HG02938 (cell line): ENCODE results near the gene SQSTM1.
A peak's percentile ranks its signal among the peaks of the same experiment; 100 is the strongest.

Experiments
- ATAC-seq: cut with Tn5 transposase; IDR thresholded peaks from one replicate; pipeline ENCODE4 v1.9.1; 2021; ENCODE audit warnings: mild to moderate bottlenecking, moderate library complexity; ENCODE audit not compliant: unreplicated experiment

SQSTM1 gene

GRCh38 chr5:179794575-179794974 is 26.1 kb upstream of the SQSTM1 start:
- no peak for ATAC-seq

DNA sequence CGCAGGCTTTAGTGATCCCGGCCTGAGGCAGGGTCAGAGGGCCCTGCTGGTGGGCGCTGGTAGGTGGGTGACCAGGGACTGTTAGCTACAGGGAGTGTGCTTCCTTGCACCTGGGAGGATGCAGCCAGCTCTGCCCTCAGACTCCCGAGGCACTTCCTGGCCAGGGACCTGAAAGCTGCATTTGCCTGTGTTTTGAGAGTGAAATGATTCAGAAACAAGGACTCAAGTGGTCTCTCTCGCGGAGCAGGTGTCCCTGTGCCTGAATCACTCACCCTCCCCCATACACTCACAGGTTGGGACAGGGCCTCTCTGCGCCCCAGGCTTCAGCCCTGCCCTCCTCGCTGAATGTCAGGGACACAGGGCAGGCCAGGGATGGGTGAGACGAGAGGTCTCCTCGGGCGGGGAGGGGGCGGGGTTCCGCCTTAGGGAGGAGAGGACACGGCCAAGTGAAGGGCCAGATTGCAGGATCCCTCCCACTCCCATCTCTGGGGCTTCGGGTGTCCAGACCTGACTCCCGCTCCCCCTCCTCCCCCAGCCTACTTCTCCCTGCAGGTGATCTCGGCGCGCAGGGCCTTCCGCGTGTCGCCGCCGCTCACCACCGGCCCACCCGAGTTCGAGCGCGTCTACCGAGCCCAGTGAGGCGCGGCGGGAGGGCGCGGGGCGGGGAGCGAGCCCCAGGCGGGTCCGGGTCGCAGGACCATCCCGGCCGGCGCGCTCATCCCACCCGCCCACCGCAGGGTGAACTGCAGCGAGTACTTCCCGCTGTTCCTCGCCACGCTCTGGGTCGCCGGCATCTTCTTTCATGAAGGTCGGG is 25.4 kb upstream of the SQSTM1 start:
- no peak for ATAC-seq

DNA sequence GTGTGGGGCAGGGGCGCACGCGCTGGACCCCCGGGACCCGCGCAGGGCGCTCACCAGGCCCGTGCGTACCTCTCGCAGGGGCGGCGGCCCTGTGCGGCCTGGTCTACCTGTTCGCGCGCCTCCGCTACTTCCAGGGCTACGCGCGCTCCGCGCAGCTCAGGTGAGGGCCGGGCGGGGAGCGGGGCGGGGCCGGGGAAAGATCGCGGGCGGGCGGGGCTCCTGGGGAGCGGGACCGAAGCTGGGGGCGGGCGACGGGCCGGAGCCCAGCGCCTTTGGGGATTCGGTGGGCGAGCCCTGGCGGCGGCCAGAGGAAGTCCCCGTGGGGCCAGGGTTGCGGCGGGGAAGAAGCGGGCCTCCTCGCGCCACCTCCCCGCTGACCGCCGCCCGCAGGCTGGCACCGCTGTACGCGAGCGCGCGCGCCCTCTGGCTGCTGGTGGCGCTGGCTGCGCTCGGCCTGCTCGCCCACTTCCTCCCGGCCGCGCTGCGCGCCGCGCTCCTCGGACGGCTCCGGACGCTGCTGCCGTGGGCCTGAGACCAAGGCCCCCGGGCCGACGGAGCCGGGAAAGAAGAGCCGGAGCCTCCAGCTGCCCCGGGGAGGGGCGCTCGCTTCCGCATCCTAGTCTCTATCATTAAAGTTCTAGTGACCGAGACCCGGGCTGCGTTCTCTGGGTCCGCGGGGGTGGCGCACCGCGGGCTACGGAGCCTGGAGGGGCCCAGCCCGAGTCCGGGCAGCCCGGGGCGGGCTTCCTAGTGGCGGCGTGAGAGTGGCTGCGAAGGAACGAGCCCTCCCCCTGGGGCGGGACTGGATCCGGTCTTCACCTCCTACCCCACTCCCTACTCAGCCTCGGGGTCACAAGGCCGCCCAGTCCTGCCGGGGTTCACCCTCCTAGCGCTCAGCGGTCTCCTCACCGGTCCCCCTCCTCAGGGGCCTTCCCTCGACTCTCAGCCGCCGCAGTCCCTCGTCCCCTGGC is 24.6 kb upstream of the SQSTM1 start:
- peak; percentile 60 for ATAC-seq

DNA sequence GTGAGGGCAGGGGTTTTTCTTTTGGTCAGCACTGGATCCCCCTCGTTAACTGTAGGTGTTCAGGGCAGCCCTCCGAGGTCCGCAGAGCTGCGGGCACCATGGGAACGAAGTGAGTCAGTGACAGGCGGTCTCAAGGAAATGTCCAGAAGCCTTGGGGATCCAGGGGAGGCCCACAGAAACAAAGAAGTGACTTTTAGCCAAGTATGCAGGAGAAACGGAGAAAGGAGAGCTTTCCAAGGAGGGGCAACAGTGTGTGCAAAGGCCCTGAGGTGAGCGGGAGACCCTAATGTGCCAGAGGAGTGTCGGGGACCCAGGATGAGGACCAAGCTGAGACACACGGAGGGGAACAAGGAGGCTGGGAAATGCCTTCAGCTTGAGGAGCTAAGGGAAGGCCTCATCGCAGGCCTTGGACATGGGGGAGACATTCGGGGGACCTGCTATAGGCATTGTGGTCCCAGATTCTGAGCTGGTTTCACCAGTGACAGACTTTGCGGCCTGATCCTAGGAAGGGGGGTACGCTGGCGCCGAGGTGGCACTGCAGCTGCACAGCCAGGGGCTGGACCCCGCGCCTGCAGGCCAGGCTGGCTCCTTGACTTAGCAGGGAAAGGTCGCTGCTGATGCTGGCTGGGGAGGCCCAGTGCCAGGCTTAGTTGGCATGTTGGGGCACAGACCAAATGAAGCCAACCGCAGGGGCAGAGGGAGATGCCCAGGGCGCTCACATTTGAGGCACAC is 23.7 kb upstream of the SQSTM1 start:
- ATAC-seq = no peak

DNA sequence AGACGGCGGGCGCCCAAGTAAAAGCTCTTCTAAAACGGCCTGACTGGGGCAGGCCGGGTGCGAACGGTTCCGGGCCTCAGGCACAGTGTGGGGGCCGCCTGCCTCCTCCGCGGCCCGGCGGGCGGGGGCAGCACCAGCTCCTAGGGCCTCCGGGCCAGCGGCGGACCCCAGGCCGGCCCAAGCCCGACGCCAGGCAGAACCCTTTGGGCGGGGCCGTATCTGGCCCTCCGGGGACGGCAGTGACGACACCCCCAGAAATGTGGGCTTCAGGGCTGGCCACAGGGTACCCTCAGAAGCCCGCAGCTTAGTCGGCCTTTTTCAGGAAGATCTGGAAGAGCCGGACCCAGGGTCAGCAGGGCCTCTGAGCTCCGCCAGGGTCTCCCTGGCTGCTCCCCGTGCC is 23.0 kb upstream of the SQSTM1 start:
- ATAC-seq = no peak

DNA sequence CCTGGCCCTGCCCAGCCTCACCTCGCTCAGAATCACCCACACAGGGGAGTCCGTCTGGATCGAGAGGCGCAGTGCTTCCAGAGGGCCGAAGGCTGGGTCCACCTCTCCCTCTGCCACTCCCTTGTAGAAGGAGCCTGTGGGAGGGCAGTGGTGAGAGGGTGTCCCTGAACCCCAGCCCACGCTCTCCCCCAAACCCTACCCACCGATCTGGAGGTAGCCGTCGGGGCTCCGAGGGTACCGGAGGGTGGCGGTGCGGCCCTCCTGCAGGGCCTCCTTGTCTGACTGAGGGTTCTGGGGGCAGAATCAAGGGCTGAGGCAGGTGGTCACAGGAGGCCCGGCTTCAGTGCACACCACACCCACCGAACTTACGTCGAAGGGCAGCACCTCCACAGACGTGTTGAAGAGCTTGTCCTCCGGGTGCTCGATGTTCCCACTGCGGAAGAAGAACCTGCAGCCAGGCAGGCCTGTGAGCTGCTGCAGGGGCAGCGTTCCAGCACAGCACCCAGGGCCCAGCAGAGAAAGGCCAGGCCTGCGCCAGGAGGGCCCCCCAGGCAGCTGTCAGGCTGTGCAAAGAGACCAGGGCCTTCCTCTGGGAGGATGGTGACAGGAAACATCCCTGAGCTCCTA is 22.4 kb upstream of the SQSTM1 start:
- ATAC-seq = no peak

- ATAC-seq = no peak
Measured at GRCh38 chr5:179798771-179799643, 21.7 kb upstream of the SQSTM1 start.

DNA sequence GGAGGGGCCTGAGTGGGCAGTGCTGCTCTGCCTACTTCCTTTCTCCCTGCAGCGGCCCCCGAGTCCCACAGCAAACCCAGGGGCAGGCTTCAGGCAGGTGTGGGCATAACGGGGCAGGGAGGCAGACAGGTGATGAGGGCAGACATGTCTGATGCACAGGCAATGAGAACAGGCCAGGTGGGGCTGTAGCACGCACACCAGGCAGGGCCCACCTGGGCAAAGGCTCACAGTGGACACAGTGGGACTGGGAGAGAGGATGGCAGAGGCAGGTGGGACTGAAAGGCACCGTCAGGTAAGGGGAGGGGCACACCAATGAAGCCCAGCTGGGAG is 21.1 kb upstream of the SQSTM1 start:
- no peak for ATAC-seq

DNA sequence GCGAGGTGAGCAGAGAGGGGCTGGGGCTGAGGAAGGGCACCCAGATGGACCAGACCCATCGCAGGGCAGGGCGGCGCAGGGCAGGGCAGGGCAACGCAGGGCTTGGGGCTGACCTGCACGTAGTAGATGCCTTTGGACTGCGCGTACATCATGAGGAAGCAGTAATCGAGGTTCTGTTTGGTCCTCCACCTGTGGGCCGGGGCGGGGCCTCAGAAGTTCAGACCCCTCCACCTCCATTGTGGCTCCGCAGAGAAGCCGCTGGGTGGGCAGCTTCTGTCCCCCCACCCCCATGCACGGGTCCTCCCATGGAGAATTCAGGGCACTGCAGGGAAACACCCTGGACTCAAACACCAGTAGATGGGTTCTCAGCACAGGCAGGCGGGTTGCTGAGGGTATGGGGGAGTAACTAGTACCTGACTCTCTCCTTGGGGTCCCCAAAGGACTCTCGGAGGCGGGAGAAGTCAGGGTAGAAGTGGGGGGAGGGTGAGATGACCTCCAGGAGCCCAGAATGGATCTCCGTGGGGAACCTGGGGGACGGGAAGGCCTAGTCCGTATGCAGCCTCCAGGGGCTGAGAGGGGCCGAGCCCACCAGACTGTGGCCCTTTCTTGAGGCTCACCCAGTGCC is 20.5 kb upstream of the SQSTM1 start:
- ATAC-seq = no peak

- ATAC-seq = no peak
Measured at GRCh38 chr5:179800696-179801201, 20.0 kb upstream of the SQSTM1 start.

- no peak for ATAC-seq
Measured at GRCh38 chr5:179801304-179802206, 19.1 kb upstream of the SQSTM1 start.

DNA sequence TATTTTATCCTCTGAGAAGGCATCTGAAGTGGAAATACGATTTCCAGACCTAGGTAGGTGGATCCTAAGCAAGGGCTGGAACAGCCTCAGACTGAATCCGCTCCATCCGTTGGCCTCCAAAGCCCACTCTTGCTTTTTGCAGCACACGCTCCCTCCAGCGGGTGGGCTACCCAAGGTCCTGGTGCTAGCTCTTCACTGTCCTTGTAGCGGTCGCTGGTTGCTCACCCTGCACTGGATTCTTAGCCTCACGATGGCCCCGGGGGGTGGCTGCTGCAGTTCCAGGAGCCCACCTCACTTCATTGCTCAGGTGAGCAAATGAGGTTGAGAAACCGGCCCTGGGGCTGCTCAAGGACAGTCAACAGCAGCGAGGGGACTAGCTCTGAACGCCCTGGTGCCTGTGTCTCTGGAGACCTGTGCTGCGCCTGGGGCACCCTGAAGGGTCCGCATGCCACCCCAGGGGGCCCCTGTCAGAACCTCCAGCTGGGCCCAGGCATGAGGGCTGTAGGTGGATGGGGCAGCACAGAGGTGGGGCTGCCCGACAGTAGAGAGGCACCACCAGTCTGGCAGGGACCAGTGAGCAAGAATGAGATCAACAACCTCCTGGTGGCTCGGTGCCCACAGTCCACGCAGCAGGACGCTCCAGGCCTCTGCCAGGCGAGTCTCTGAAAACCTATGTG is 18.4 kb upstream of the SQSTM1 start:
- ATAC-seq = no peak

GRCh38 chr5:179802950-179803562 is 17.6 kb upstream of the SQSTM1 start:
- ATAC-seq = no peak

GRCh38 chr5:179803651-179804554 is 16.8 kb upstream of the SQSTM1 start:
- ATAC-seq = no peak

DNA sequence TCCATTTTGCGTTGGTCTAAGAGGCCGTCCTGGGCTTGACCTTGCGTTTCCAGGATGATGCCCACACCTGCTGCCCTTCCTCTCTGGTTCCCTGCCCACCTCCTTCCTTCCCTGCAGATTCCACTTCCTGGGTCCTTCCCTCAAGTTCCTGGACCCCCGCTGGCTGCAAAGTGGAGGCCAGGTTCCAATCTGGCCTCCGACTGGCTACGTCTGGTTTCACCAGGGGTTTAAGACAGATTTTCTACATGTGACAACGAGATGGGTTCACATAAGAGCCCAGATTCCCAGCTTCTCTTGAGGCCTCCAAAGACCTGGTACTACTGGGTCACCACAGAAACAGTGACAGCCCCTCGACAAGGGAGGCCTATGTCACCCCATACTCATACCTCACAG is 16.2 kb upstream of the SQSTM1 start:
- no peak for ATAC-seq

- no peak for ATAC-seq
Measured at GRCh38 chr5:179805070-179805528, 15.6 kb upstream of the SQSTM1 start.
